Endothelial cell of umbilical vein (primary cell): ENCODE measurements around the gene DLG1. TPM values are rescaled to one million over a fixed set of nuclear protein-coding genes. Genes with fewer than 3 reads are reported as not detected.

Experiments used
- BruUV-seq: library from RNA; stranded (reverse); fragments of 400-500 nt; replicated peaks from 2 replicates; lab custom pipeline; 2021; lab: Mats Ljungman, UMichigan
- CTCF ChIA-PET: fragments of 300-600, 350-600 bp; sonication (Branson Sonifier 250); formaldehyde crosslinking; loops from one replicate; lab custom pipeline; 2021; ENCODE audit warnings: antibody characterized with exemption, inconsistent platforms; lab: Charles Lee
- POLR2A ChIA-PET: fragments of 300-600, 350-600 bp; sonication (Branson Sonifier 250); formaldehyde crosslinking; loops from one replicate; lab custom pipeline; 2021; ENCODE audit warnings: antibody characterized with exemption, inconsistent platforms; lab: Charles Lee
- DNase-seq: peaks from one replicate; pipeline ENCODE4 v3.0.0-alpha.2; 2011; ENCODE audit warnings: low read depth, low spot score
- FAIRE-seq: peaks from 2 replicates; lab custom pipeline; 2011; peaks lifted over from hg19 to GRCh38; lab: Jason Lieb, UNC
- H2AFZ ChIP-seq: 2 replicates; pipeline ENCODE4 v1.6.0; 2012; ENCODE audit warnings: low read depth, low read length, control low read depth, inconsistent platforms
- H3K27ac ChIP-seq: 2 replicates; pipeline ENCODE4 v1.5.1; 2011; ENCODE audit warnings: low read depth, mild to moderate bottlenecking, control low read depth, low read length, moderate library complexity; ENCODE audit not compliant: insufficient read depth
- H3K27me3 ChIP-seq, 2 experiments: 2 replicates each; pipeline versions ENCODE4 v1.6.0 to v1.6.1; 2011; ENCODE audit warnings: low read length in 2 of 2, mixed read lengths in 1 of 2; ENCODE audit not compliant: control insufficient read depth in 2 of 2, insufficient read depth in 2 of 2
- H3K36me3 ChIP-seq, 2 experiments: 2 replicates in 1 of 2; 3 replicates in 1 of 2; pipeline ENCODE4 v1.5.1; 2011; ENCODE audit warnings: low read length in 2 of 2, mild to moderate bottlenecking in 1 of 2, moderate library complexity in 1 of 2; ENCODE audit not compliant: control insufficient read depth in 2 of 2, insufficient read depth in 2 of 2; ENCODE audit errors: extremely low read depth in 1 of 2
- H3K4me1 ChIP-seq: 3 replicates; pipeline ENCODE4 v1.5.1; 2011; ENCODE audit warnings: mild to moderate bottlenecking, low read length; ENCODE audit not compliant: control insufficient read depth, insufficient read depth; ENCODE audit errors: extremely low read depth
- H3K4me2 ChIP-seq: 2 replicates; pipeline ENCODE4 v1.6.1; 2011; ENCODE audit warnings: low read length, control low read depth, mixed read lengths; ENCODE audit not compliant: insufficient read depth
- H3K4me3 ChIP-seq, 3 experiments: fragments of 200-600 bp in 1 of 3; sonication (generic), shearing (Covaris generic) in 1 of 3; replicated peaks in 1 of 3; 2 replicates each; pipeline ENCODE4 v1.5.1; 2011 to 2016; ENCODE audit warnings: control low read depth in 3 of 3, low read length in 3 of 3, mild to moderate bottlenecking in 2 of 3, inconsistent platforms in 1 of 3, low read depth in 1 of 3, moderate library complexity in 1 of 3; ENCODE audit not compliant: insufficient read depth in 1 of 3
- H3K79me2 ChIP-seq: 2 replicates; pipeline ENCODE4 v1.6.0; 2012; ENCODE audit warnings: low read length, inconsistent platforms; ENCODE audit not compliant: control insufficient read depth, insufficient read depth
- H3K9ac ChIP-seq: replicated peaks from 2 replicates; pipeline ENCODE3; 2011; ENCODE audit warnings: low read length, control low read depth; ENCODE audit not compliant: insufficient read depth; ENCODE audit errors: extremely low read depth
- H3K9me1 ChIP-seq: replicated peaks from 3 replicates; pipeline ENCODE4 v1.6.0; 2011; ENCODE audit warnings: mild to moderate bottlenecking, low read length; ENCODE audit not compliant: control insufficient read depth, insufficient read depth; ENCODE audit errors: extremely low read depth
- H3K9me3 ChIP-seq: replicated peaks from 2 replicates; pipeline ENCODE4 v1.5.1; 2012; ENCODE audit warnings: low read length, inconsistent platforms; ENCODE audit not compliant: control insufficient read depth, insufficient read depth
- H4K20me1 ChIP-seq: replicated peaks from 2 replicates; pipeline ENCODE3; 2011; ENCODE audit warnings: mild to moderate bottlenecking, low read length; ENCODE audit not compliant: control insufficient read depth, insufficient read depth; ENCODE audit errors: extremely low read depth
- CTCF ChIP-seq, 2 donors: IDR thresholded peaks; 1 replicate in 1 of 2; 2 replicates in 1 of 2; pipeline ENCODE4 v1.5.1; 2011; ENCODE audit warnings: low read length in 2 of 2, mild to moderate bottlenecking in 2 of 2, moderate library complexity in 2 of 2, control low read depth in 1 of 2, inconsistent platforms in 1 of 2, low read depth in 1 of 2; ENCODE audit not compliant: insufficient read depth in 1 of 2; ENCODE audit errors: extremely low read depth in 1 of 2
- GATA2 ChIP-seq: IDR thresholded peaks from 2 replicates; pipeline ENCODE4 v1.7.0; 2011; ENCODE audit warnings: low read depth, mild to moderate bottlenecking, moderate library complexity, mixed read lengths, low read length; ENCODE audit not compliant: insufficient read length, insufficient read depth
- JUN ChIP-seq: IDR thresholded peaks from 2 replicates; pipeline ENCODE4 v1.6.1; 2011; ENCODE audit warnings: borderline replicate concordance, low read depth; ENCODE audit not compliant: insufficient read length, insufficient read depth
- MYC ChIP-seq: IDR thresholded peaks from one replicate; pipeline ENCODE4 v1.6.1; 2011; ENCODE audit warnings: mild to moderate bottlenecking, low read depth, low read length
- POLR2A ChIP-seq: IDR thresholded peaks from 2 replicates; pipeline ENCODE4 v1.6.1; 2012; ENCODE audit warnings: low read depth, mild to moderate bottlenecking, control low read depth, low read length
- POLR2AphosphoS5 ChIP-seq: IDR thresholded peaks from 2 replicates; pipeline ENCODE4 v1.6.1; 2012; ENCODE audit warnings: low read depth, mild to moderate bottlenecking, control low read depth, low read length, moderate library complexity; ENCODE audit not compliant: insufficient read depth
- dilution Hi-C: fragments of 300-500 bp; cut with MboI; formaldehyde crosslinking; loops from one replicate; pipeline ENCODE4 v1.15.0; 2019; ENCODE audit warnings: low sequenced_read_pairs; ENCODE audit not compliant: extremely low pct_ligation_motif_present
- intact Hi-C: fragments of 100-400 bp; cut with micrococcal nuclease; formaldehyde crosslinking; loops from one replicate; pipeline ENCODE4 v1.10.0; 2022
- polyA plus RNA-seq, 4 experiments: library from polyadenylated mRNA; depleted of rRNA in 3 of 4; stranded (reverse) in 3 of 4; unstranded in 1 of 4; fragments of >200 nt; gene quantifications; 2 replicates each; pipeline versions ENCODE4 v1.2.1 to v1.2.3, GENCODE V29; 2011 to 2012; ENCODE audit warnings: missing spikeins in 1 of 4
- total RNA-seq: library from RNA; stranded (reverse); gene quantifications from 2 replicates; pipeline ENCODE4 v1.2.3, GENCODE V29; 2021

The DLG1 gene
- total and polyA plus RNA-seq, 2 donors (not counting 3 experiments of a cell fraction or from before 2014, with no cell fraction given) = 26.5 to 80.1 TPM

GRCh38 chr3:197017003-197017402, 281.4 kb downstream of the DLG1 start:
- no peak overlapping the region for H2AFZ ChIP-seq
- no peaks in the 10 kb centered on the region for H3K9me1 ChIP-seq
- no peaks in the 10 kb centered on the region for H3K79me2 ChIP-seq
- no peak for DNase-seq
- ChIA-PET POLR2A (no interaction called here), CTCF (interaction anchor here (1.5 to 2.0 kb wide), 3 partner anchors 10 to 14 kb away, joined by 5 to 10 read pairs (median 8); partner anchors contain the start of gene MELTF)
- BruUV-seq = no TSS peak
- no peaks in the 10 kb centered on the region for H3K9me3 ChIP-seq
- H3K36me3 ChIP-seq = no peaks in the 10 kb centered on the region
- no peak overlapping the region for H3K27ac ChIP-seq
- no peak for FAIRE-seq
- no peaks in the 10 kb centered on the region for H3K4me1 ChIP-seq
- intact Hi-C loops = no loop called here
- dilution Hi-C loops = no loop called here
- no peak overlapping the region for H3K4me3 ChIP-seq
- TF ChIP-seq GATA2 (no peak), POLR2A (no peak), MYC (no peak), POLR2AphosphoS5 (no peak), JUN (no peak), CTCF (IDR thresholded peaks at IDR 0.05; ENCODE audit: extremely low read depth in 1 of 2, insufficient read depth in 1 of 2, low read depth in 1 of 2, low read length in 2 of 2) (no peak)
- no peak overlapping the region for H3K9ac ChIP-seq
- no peak overlapping the region for H3K4me2 ChIP-seq
- peaks cover 11 to 18% of the 10 kb centered on the region in 2 experiments for H3K27me3 ChIP-seq
- no peaks in the 10 kb centered on the region for H4K20me1 ChIP-seq
